MCF 10A (cell line): Measurements from ENCODE around the gene NTM. TPM values are rescaled to one million over a fixed set of nuclear protein-coding genes. Genes with fewer than 3 reads are reported as not detected.

Source experiments
- BruUV-seq: library from RNA; stranded (reverse); fragments of 400-500 nt; replicated peaks from 2 replicates; lab custom pipeline; 2021; lab: Mats Ljungman, UMichigan
- CTCF ChIA-PET: fragments of 300-600 bp; sonication (Branson Sonifier 250); formaldehyde crosslinking; extraction: SDS; loops from one replicate; lab custom pipeline; 2021; ENCODE audit warnings: antibody characterized with exemption, inconsistent platforms; lab: Yijun Ruan, JAX
- POLR2A ChIA-PET: fragments of 300-600, 350-650 bp; sonication (Branson Sonifier 250); formaldehyde crosslinking; extraction: SDS; loops from one replicate; lab custom pipeline; 2020; ENCODE audit warnings: antibody characterized with exemption, inconsistent platforms; lab: Yijun Ruan, JAX
- DNase-seq: peaks from one replicate; pipeline ENCODE4 v3.0.0-alpha.2; 2018; ENCODE audit not compliant: unreplicated experiment
- H3K27ac Mint-ChIP-seq: one replicate; pipeline ENCODE4 v1.8.0; 2022; ENCODE audit warnings: mild to moderate bottlenecking, low read depth, mixed read lengths; ENCODE audit not compliant: unreplicated experiment
- H3K27me3 Mint-ChIP-seq: one replicate; pipeline ENCODE4 v1.8.0; 2022; ENCODE audit warnings: mixed read lengths; ENCODE audit not compliant: insufficient read depth, unreplicated experiment
- H3K36me3 Mint-ChIP-seq: one replicate; pipeline ENCODE4 v1.8.0; 2022; ENCODE audit warnings: mild to moderate bottlenecking, moderate library complexity, mixed read lengths; ENCODE audit not compliant: insufficient read depth, unreplicated experiment
- H3K4me1 Mint-ChIP-seq: one replicate; pipeline ENCODE4 v1.8.0; 2022; ENCODE audit warnings: mixed read lengths; ENCODE audit not compliant: insufficient read depth, unreplicated experiment
- H3K4me3 Mint-ChIP-seq: one replicate; pipeline ENCODE4 v1.8.0; 2022; ENCODE audit warnings: mild to moderate bottlenecking, moderate library complexity, mixed read lengths; ENCODE audit not compliant: unreplicated experiment
- H3K9me3 Mint-ChIP-seq: one replicate; pipeline ENCODE4 v1.8.0; 2022; ENCODE audit warnings: mixed read lengths; ENCODE audit not compliant: unreplicated experiment
- CTCF ChIP-seq: fragments of 200-600 bp; IDR thresholded peaks from one replicate; pipeline ENCODE4 v1.8.0; 2022; ENCODE audit warnings: antibody characterized with exemption, mild to moderate bottlenecking; ENCODE audit not compliant: unreplicated experiment
- intact Hi-C: fragments of 100-400 bp; cut with micrococcal nuclease; formaldehyde crosslinking; loops from 2 replicates; pipeline ENCODE4 v1.14.1; 2022
- total RNA-seq: library from RNA; stranded (reverse); gene quantifications from 2 replicates; pipeline ENCODE4 v1.2.3, GENCODE V29; 2022

The NTM gene
- total RNA-seq, 1 experiment from 2014 or later, result not detected

GRCh38 chr11:132126973-132127899 lies 756.8 kb downstream of the NTM start:
- POLR2A ChIA-PET, result no interaction called here
- no TSS peak for BruUV-seq
- Mint-ChIP-seq H3K27ac (no peak overlapping the region), H3K27me3 (no peaks in the 10 kb centered on the region), H3K4me3 (no peak overlapping the region), H3K9me3 (peaks cover 34% of the 10 kb centered on the region), H3K36me3 (no peaks in the 10 kb centered on the region), H3K4me1 (no peaks in the 10 kb centered on the region)
- DNase-seq, result peak; percentile 9
- intact Hi-C loops, result no loop called here
- TF ChIP-seq CTCF, result no peak
- CTCF ChIA-PET, result no interaction called here

GRCh38 chr11:132127900-132128288 lies 757.5 kb downstream of the NTM start:
- no peaks in the 10 kb centered on the region for H3K27me3 Mint-ChIP-seq
- intact Hi-C loops, result no loop called here
- no peak for TF ChIP-seq CTCF
- no TSS peak for BruUV-seq
- H3K36me3 Mint-ChIP-seq, result no peaks in the 10 kb centered on the region
- no peaks in the 10 kb centered on the region for H3K4me1 Mint-ChIP-seq
- no peak for DNase-seq
- ChIA-PET CTCF (no interaction called here), POLR2A (no interaction called here)
- H3K27ac Mint-ChIP-seq, result no peak overlapping the region
- peaks cover 34% of the 10 kb centered on the region for H3K9me3 Mint-ChIP-seq
- no peak overlapping the region for H3K4me3 Mint-ChIP-seq

- no peaks in the 10 kb centered on the region for H3K4me1 Mint-ChIP-seq
- H3K27ac Mint-ChIP-seq, result no peak overlapping the region
- CTCF ChIA-PET, result no interaction called here
- no peak for TF ChIP-seq CTCF
- H3K4me3 Mint-ChIP-seq, result no peak overlapping the region
- POLR2A ChIA-PET, result no interaction called here
- no peaks in the 10 kb centered on the region for H3K36me3 Mint-ChIP-seq
- peaks cover 35% of the 10 kb centered on the region for H3K9me3 Mint-ChIP-seq
- H3K27me3 Mint-ChIP-seq, result no peaks in the 10 kb centered on the region
- intact Hi-C loops, result no loop called here
- no TSS peak for BruUV-seq
- DNase-seq, result no peak
Measured at GRCh38 chr11:132131047-132131446, 760.6 kb downstream of the NTM start.

GRCh38 chr11:132131961-132132360 lies 761.5 kb downstream of the NTM start:
- CTCF ChIA-PET, result no interaction called here

More at GRCh38 chr11:132131961-132132360, 761.5 kb downstream of the NTM start:
- no peaks in the 10 kb centered on the region for H3K27me3 Mint-ChIP-seq
- peaks cover 35% of the 10 kb centered on the region for H3K9me3 Mint-ChIP-seq
- H3K4me1 Mint-ChIP-seq, result no peaks in the 10 kb centered on the region
- DNase-seq, result no peak
- TF ChIP-seq CTCF, result no peak
- BruUV-seq, result no TSS peak
- H3K27ac Mint-ChIP-seq, result no peak overlapping the region
- no peak overlapping the region for H3K4me3 Mint-ChIP-seq
- no peaks in the 10 kb centered on the region for H3K36me3 Mint-ChIP-seq
- intact Hi-C loops, result no loop called here
- POLR2A ChIA-PET, result no interaction called here
